GM18520 (cell line): ENCODE data around the gene MKRN2OS.

Experiments
- ATAC-seq: cut with Tn5 transposase; IDR thresholded peaks from one replicate; pipeline ENCODE4 v1.9.1; 2021; ENCODE audit not compliant: unreplicated experiment

Gene MKRN2OS

GRCh38 chr3:12515631-12516030 lies 29.7 kb downstream of the MKRN2OS start:
- ATAC-seq, result no peak

- no peak for ATAC-seq
Measured at GRCh38 chr3:12513694-12514446, 31.4 kb downstream of the MKRN2OS start.

- ATAC-seq, result no peak
Measured at GRCh38 chr3:12512534-12513118, 32.7 kb downstream of the MKRN2OS start.

DNA sequence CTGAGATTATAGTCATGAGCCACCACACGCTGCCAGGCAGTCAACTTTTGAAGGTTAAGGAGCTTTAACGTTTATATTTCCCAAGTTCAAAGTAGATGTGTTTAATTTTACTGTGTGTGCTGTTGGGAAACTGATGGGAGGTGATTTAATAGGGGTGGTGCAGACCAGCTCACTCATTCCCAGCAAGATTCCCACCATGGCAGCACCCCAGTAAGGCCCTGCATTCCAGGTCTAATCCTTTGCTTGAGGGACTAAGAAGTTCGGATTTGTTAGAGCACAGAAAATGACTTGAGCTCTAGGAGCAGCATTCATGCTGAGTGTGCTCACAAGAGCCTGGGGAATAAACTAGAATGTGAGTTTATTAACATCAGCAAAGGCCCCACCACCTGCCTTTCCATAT lies 35.8 kb downstream of the MKRN2OS start:
- no peak for ATAC-seq

DNA sequence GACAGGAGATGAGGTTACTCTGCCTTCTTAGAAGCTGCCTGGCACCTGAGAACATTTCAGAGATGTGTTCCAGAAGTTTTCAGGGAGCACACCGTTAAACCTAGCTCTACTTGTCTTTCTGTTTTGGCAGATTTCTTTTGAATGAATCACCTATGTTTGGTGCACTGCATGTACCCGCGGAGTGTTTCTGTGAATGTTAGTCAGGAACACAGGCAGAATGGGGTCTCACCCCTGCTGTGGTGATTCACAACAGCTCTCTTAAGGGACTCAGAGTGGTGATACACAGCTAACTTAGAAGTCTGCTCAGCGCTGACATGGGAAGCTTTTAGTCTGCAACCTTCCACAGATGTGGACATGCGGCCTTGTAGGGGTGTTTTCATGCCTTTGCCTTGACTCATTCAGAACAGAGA lies 37.0 kb downstream of the MKRN2OS start:
- no peak for ATAC-seq

DNA sequence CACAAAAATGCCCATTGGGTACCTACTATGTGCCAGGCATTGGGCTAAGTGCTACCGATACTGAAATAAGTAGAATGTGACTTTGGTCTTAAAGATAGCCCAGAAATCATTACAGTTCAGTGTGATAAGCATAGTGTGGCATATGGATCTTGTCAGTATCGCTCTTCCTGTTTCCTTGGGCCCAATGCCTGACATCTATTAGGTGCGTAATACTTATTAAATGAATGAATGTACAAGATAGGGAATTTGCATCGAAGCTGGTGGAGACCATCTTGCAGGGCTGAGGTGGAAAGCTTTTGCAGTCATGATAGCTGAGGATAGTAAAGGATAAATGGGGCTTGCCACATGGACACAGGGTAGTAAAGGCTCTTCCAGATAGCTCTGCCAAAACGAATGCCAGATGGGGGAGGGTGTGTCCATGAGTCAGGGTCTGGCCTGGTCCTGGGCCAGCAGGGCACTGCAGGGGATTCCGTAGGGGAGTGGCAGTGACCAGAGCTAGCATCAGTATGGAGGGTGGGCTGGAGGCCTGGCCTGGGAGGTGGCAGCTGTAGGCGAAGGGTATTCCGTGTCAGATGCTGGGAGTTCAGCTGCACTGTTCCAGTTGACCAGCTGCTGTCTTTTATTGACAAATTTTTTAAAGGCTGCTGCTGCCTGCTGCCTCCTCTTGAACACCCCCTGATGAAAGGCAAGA lies 37.6 kb downstream of the MKRN2OS start:
- ATAC-seq, result no peak

DNA sequence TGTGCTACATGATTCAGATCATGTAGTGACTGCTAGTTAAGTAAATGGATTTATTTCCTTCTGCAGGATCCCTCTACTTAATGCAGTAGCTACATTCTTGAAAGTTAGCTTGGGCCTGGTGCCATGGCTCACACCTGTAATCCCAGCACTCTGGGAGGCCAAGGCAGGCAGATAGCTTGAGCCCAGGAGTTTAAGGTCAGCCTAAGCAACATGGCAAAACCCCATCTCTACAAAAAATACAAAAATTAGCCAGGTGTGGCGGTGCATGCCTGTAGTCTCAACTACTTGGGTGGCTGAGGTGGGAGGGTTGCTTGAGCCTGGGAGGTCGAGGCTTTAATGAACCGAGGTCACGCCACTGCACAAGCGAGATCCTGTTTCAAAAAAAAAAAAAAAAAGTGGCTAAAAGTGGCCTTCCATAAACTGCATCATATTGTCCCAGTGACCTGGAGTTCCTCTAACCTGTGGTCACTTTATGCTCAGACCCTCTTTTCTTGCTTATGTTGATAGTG lies 39.0 kb downstream of the MKRN2OS start:
- no peak for ATAC-seq

DNA sequence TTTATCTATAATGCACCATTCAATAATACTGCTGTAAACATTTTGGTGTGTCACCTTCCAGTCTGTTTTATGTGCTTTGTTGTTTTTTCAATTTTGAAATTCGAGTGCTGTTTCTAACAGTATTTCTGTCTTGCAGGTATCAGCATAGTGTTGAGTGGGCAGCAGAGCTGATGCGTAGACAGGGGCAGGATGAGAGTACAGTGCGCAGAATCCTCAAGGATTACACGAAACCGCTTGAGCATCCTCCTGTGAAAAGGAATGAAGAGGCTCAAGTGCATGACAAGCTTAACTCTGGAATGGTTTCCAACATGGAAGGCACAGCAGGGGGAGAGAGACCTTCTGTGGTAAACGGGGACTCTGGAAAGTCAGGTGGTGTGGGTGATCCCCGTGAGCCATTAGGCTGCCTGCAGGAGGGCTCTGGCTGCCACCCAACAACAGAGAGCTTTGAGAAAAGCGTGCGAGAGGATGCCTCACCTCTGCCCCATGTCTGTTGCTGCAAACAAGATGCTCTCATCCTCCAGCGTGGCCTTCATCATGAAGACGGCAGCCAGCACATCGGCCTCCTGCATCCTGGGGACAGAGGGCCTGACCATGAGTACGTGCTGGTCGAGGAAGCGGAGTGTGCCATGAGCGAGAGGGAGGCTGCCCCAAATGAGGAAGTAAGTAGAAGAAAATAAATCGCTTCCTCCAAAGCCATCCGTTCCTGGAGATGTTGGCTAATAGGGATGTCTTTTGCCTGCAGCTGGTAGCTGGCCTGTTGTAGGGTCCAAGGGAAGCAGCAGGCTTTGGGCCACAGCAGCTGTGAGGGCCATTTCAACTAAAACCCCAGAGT lies 42.0 kb downstream of the MKRN2OS start:
- ATAC-seq, result no peak

DNA sequence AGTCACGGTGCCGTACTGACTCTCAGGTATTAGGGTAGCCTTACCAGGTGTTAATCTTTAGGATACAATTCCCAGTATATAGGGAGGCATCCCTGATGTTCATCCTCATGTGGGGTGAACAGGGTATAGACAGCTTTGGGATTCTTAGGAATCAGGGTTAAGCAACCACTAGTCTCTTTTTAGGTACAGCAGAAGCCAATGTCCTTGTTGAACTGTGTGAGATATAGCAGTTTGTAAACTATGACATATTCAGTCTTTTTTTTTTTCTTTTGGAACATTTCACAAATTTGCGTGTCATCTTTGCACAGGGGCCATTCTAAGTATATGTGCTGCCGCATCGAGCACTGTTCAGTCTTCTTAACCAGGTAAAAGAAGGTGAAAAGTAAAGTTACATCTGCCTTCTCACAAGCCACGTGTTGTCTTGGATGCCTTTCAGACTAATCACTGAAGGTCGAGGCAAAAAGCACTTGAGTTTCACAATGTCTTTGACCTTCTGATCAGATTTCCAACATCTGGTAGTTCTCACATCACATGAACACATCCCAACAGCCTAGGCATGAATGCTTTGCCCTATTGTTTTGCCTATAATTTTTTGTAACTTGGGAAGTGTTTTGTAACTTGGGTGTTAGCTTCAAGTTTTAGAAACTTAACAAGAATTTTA lies 43.8 kb downstream of the MKRN2OS start:
- ATAC-seq, result no peak

DNA sequence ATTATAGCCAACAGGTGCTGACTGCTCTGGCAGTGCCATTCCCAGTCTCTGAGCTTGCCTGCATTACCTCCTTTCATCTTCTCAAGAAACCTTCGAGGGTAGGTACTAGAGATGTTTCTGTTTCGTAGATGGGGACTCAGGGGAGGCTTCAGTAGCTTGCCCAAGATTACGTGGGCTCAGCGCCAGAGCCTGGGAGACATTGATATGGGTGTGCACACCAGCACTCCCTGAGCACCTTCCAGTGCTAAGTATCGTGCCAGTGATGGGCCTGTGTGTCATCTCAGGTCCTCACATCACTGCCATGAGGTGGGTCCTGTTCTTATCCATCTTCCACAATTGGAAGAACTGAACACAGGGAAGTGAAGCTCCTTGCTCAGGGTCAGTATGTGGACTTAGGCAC lies 45.8 kb downstream of the MKRN2OS start:
- ATAC-seq, result no peak

- ATAC-seq, result no peak
Measured at GRCh38 chr3:12496453-12496761, 48.9 kb downstream of the MKRN2OS start.

DNA sequence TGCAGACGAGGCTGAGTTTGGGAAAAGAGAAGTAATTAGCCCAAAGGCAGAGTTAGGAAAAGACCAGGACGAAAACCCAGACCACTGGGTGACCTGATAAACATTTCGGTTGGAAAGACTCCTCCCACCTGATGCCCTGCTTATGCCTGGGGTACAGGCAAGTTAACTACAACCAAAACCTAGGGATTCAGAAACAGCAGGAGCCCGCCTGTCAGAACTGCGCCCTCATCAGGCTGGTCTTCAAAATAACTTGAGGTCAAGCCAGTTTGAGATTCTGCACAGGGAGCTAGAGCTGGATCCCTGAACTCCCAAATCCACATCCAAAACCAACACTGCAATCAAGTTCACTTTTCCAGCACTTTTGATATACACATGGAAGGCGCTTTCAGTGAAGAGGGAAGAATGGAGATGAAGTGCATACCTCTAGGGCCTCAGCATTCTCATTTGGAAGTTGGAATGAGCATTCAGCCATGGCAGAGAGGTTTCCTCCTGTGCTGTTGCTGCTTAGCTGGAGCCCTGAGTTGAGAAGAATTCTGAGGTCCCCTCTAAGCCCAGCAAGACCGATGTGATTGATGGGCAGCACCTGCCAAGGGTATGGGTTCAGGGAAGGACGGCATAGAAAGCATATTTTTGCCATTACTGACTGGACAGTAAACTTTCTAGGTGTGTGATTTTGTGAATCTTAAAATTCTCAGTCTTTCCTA lies 49.4 kb downstream of the MKRN2OS start:
- no peak for ATAC-seq

DNA sequence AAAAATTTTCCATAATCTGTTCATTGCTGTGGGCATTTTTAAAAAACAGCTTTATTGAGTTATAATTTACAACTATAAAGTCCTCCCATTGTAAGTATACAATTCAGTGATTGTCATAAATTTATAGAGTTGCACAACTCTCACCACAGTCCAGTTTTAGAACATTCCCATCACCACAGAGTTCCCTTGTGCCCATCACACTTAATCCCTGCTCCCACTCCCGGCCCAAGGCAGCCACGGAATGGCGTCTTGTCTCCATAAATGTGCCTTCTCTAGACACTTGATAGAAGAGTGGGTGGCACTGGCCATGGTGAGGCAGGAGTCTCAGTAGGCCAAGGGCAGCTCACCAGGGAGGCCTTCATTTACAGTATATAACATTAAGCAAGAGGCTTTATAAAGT lies 54.8 kb downstream of the MKRN2OS start:
- ATAC-seq, result no peak

DNA sequence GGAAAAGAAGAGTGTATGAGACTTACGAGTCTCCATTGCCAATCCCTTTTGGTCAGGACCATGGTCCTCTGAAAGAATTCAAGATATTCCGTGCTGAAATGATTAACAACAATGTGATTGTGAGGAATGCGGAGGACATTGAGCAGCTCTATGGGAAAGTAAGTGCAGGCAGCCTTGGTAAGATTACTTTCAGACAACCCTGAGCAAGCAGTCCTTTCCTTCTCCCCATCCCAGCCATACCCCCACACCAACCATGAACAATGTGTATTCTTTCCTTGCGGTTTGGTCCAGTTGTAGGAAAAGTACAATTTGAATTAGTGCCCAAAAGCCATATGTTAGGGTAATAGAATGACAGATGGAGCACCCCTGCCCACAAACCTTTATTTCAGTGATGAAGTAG lies 55.5 kb downstream of the MKRN2OS start:
- no peak for ATAC-seq
